ENCODE data around the gene HPX.

DNA sequence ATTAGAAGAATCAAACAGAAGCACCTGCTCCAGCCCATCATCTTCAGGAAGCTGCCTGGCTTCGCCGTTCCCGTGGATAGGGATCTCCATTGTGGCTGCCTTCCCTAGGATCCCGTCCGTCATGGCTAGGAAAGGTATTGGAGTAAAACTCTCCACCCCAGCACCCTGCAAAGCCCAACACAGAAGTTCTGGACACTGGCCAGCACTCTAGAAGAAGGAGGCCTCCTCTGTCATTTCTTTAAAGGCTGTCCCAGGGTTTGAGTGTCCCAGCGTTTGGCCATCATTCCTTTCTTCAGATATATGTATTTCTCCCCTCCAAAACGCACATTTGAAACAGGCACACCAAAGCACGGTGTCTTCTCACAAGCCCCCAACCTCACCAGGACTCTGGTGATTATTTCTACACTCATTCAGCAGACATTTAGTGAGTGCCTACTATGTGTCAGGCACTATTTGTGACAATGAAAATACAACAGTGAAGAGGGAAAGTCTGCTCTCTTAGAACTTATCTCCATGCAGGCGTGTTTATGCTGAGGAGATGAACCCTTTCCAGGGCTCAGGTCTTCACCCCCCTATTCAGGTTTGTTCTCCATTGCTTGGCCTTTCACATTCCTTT is 39.6 kb upstream of the HPX start:
- TF ChIP-seq, protein P1, sequence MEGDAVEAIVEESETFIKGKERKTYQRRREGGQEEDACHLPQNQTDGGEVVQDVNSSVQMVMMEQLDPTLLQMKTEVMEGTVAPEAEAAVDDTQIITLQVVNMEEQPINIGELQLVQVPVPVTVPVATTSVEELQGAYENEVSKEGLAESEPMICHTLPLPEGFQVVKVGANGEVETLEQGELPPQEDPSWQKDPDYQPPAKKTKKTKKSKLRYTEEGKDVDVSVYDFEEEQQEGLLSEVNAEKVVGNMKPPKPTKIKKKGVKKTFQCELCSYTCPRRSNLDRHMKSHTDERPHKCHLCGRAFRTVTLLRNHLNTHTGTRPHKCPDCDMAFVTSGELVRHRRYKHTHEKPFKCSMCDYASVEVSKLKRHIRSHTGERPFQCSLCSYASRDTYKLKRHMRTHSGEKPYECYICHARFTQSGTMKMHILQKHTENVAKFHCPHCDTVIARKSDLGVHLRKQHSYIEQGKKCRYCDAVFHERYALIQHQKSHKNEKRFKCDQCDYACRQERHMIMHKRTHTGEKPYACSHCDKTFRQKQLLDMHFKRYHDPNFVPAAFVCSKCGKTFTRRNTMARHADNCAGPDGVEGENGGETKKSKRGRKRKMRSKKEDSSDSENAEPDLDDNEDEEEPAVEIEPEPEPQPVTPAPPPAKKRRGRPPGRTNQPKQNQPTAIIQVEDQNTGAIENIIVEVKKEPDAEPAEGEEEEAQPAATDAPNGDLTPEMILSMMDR (IDR thresholded peaks at IDR 0.05), result no peak
- no peak for TF ChIP-seq POLR2AphosphoS5 (IDR thresholded peaks at IDR 0.05)

Measured in gastroesophageal sphincter (tissue), 3 donors.